Activated B cell treated with CpG ODN at 0.5 μM for 24 hours (primary cell): ENCODE data around the gene PRKAB1. TPM values are rescaled to one million over a fixed set of nuclear protein-coding genes. Genes with fewer than 3 reads are reported as not detected.

Experiments
- ATAC-seq: fragments of 200-7000 bp; cut with Tn5 transposase; one replicate; pipeline ENCODE4 v1.10.0; 2021; ENCODE audit warnings: low read depth, mild to moderate bottlenecking, moderate library complexity
- CTCF ChIA-PET: fragments of 350-600 bp; sonication (Branson Sonifier 250); formaldehyde crosslinking; loops from one replicate; lab custom pipeline; 2021; ENCODE audit warnings: antibody characterized with exemption; lab: Charles Lee
- POLR2A ChIA-PET: fragments of 350-600 bp; sonication (Branson Sonifier 250); formaldehyde crosslinking; loops from one replicate; lab custom pipeline; 2021; ENCODE audit warnings: antibody characterized with exemption; lab: Charles Lee
- DNase-seq: peaks from one replicate; pipeline ENCODE4 v3.0.0; 2022
- H3K27ac Mint-ChIP-seq: one replicate; pipeline ENCODE4 v1.8.0; 2020; ENCODE audit warnings: mixed read lengths
- H3K27me3 Mint-ChIP-seq: one replicate; pipeline ENCODE4 v1.8.0; 2021; ENCODE audit warnings: mixed read lengths
- H3K36me3 Mint-ChIP-seq: one replicate; pipeline ENCODE4 v1.8.0; 2021; ENCODE audit warnings: low read depth, mixed read lengths
- H3K4me1 Mint-ChIP-seq: one replicate; pipeline ENCODE4 v1.8.0; 2021; ENCODE audit warnings: mixed read lengths
- H3K4me3 Mint-ChIP-seq: one replicate; pipeline ENCODE4 v1.8.0; 2020; ENCODE audit warnings: mild to moderate bottlenecking, mixed read lengths
- H3K9me3 Mint-ChIP-seq: one replicate; pipeline ENCODE4 v1.8.0; 2020; ENCODE audit warnings: mixed read lengths
- CTCF ChIP-seq: fragments of 200-600 bp; IDR thresholded peaks from one replicate; pipeline ENCODE4 v1.8.0; 2022; ENCODE audit warnings: antibody characterized with exemption, mild to moderate bottlenecking
- intact Hi-C: fragments of 100-400 bp; cut with micrococcal nuclease; formaldehyde crosslinking; loops from one replicate; pipeline ENCODE4 v1.15.1; 2024
- total RNA-seq: library from RNA; stranded (reverse); gene quantifications from 2 replicates; pipeline ENCODE4 v1.2.3, GENCODE V29; 2022

Gene PRKAB1
- total RNA-seq, 1 donor from 2014 or later, result 49.1 TPM

- H3K27me3 Mint-ChIP-seq, result no peaks in the 10 kb centered on the region
- ChIA-PET POLR2A (no interaction called here), CTCF (no interaction called here)
- TF ChIP-seq CTCF, result no peak
- intact Hi-C loops, result no loop called here
- H3K27ac Mint-ChIP-seq, result no peak overlapping the region
- H3K4me3 Mint-ChIP-seq, result no peak overlapping the region
- DNase-seq (no peak), ATAC-seq (no peak)
- H3K4me1 Mint-ChIP-seq, result no peaks in the 10 kb centered on the region
- no peaks in the 10 kb centered on the region for H3K36me3 Mint-ChIP-seq
- peaks cover 4% of the 10 kb centered on the region for H3K9me3 Mint-ChIP-seq
These were observed 42.5 kb downstream of the PRKAB1 start for GRCh38 chr12:119710374-119710964.

- Mint-ChIP-seq H3K4me1 (no peaks in the 10 kb centered on the region), H3K27ac (no peak overlapping the region), H3K4me3 (no peak overlapping the region), H3K27me3 (no peaks in the 10 kb centered on the region), H3K36me3 (no peaks in the 10 kb centered on the region), H3K9me3 (peaks cover 4% of the 10 kb centered on the region)
- CTCF ChIA-PET, result no interaction called here
- ATAC-seq (no peak), DNase-seq (no peak)
- TF ChIP-seq CTCF, result no peak
- POLR2A ChIA-PET, result no interaction called here
- intact Hi-C loops, result no loop called here
These were observed 43.1 kb downstream of the PRKAB1 start for GRCh38 chr12:119710965-119711551.

GRCh38 chr12:119711693-119712092 is 43.8 kb downstream of the PRKAB1 start:
- POLR2A ChIA-PET, result no interaction called here
- intact Hi-C loops, result no loop called here
- no peak for TF ChIP-seq CTCF
- no peak overlapping the region for H3K4me3 Mint-ChIP-seq
- DNase-seq (no peak), ATAC-seq (no peak)
- no peaks in the 10 kb centered on the region for H3K27me3 Mint-ChIP-seq
- H3K9me3 Mint-ChIP-seq, result peaks cover 4% of the 10 kb centered on the region
- H3K4me1 Mint-ChIP-seq, result peaks cover 4% of the 10 kb centered on the region
- H3K27ac Mint-ChIP-seq, result no peak overlapping the region
- CTCF ChIA-PET, result no interaction called here
- H3K36me3 Mint-ChIP-seq, result no peaks in the 10 kb centered on the region

GRCh38 chr12:119712721-119713120 is 44.8 kb downstream of the PRKAB1 start:
- Mint-ChIP-seq H3K27me3 (no peaks in the 10 kb centered on the region), H3K36me3 (no peaks in the 10 kb centered on the region), H3K4me1 (peaks cover 4% of the 10 kb centered on the region), H3K4me3 (no peak overlapping the region), H3K9me3 (peaks cover 4% of the 10 kb centered on the region), H3K27ac (no peak overlapping the region)
- ATAC-seq (no peak), DNase-seq (no peak)
- POLR2A ChIA-PET, result no interaction called here
- CTCF ChIA-PET, result no interaction called here
- no peak for TF ChIP-seq CTCF
- intact Hi-C loops, result no loop called here

GRCh38 chr12:119713551-119714031 is 45.7 kb downstream of the PRKAB1 start:
- H3K36me3 Mint-ChIP-seq, result no peaks in the 10 kb centered on the region

More at GRCh38 chr12:119713551-119714031, 45.7 kb downstream of the PRKAB1 start:
- ATAC-seq (no peak), DNase-seq (no peak)
- H3K27ac Mint-ChIP-seq, result no peak overlapping the region
- no peaks in the 10 kb centered on the region for H3K27me3 Mint-ChIP-seq
- TF ChIP-seq CTCF, result no peak
- no peak overlapping the region for H3K4me3 Mint-ChIP-seq
- peaks cover 4% of the 10 kb centered on the region for H3K9me3 Mint-ChIP-seq
- intact Hi-C loops, result no loop called here
- H3K4me1 Mint-ChIP-seq, result peaks cover 4% of the 10 kb centered on the region
- POLR2A ChIA-PET, result no interaction called here
- CTCF ChIA-PET, result no interaction called here
